Measurements from ENCODE around the gene ZNF45. TPM values are rescaled to one million over a fixed set of nuclear protein-coding genes. Genes with fewer than 3 reads are reported as not detected.

The ZNF45 gene
- total RNA-seq, 2 experiments from 2014 or later = 9.6 to 12.1 TPM

Other genes starting within 250 kb of the ZNF45 start
- gene IRGC, start 219.2 kb downstream of the ZNF45 start, total RNA-seq = not detected
- gene SMG9, start 180.3 kb downstream of the ZNF45 start, total RNA-seq = 10 to 100 TPM; 64.4 to 65.2 TPM
- 100 to 1,000 TPM; 103 to 110 TPM for gene KCNN4, start 154.3 kb downstream of the ZNF45 start, total RNA-seq
- gene LYPD5, start 132.8 kb downstream of the ZNF45 start, total RNA-seq = 1 to 10 TPM in 1 of 2 experiments, under 1 TPM in 1; 0.86 to 1.2 TPM
- gene ZNF283, start 108.0 kb downstream of the ZNF45 start, total RNA-seq = 1 to 10 TPM; 5.4 to 6.8 TPM
- gene ZNF404, start 51.3 kb downstream of the ZNF45 start, total RNA-seq = 1 to 10 TPM; 2.4 to 3.0 TPM
- 1 to 10 TPM; 1.8 to 1.9 TPM for gene ZNF221, start 15.9 kb upstream of the ZNF45 start, total RNA-seq
- 1 to 10 TPM; 4.5 to 6.0 TPM for gene ZNF155, start 48.9 kb upstream of the ZNF45 start, total RNA-seq
- 1 to 10 TPM; 3.0 to 3.8 TPM for gene ZNF230, start 67.7 kb upstream of the ZNF45 start, total RNA-seq
- 1 to 10 TPM; 1.5 to 2.9 TPM for gene ZNF222, start 90.1 kb upstream of the ZNF45 start, total RNA-seq
- under 1 TPM; 0.63 to 0.82 TPM for gene ZNF223, start 116.8 kb upstream of the ZNF45 start, total RNA-seq
- 1 to 10 TPM; 2.1 TPM for gene ZNF284, start 136.9 kb upstream of the ZNF45 start, total RNA-seq
- 10 to 100 TPM; 12.6 to 13.9 TPM for gene ZNF224, start 159.1 kb upstream of the ZNF45 start, total RNA-seq
- gene ZNF225, start 178.1 kb upstream of the ZNF45 start, total RNA-seq = 1 to 10 TPM; 2.6 to 3.1 TPM
- 10 to 100 TPM in 1 of 2 experiments, 1 to 10 TPM in 1; 7.9 to 10.4 TPM for gene ZNF234, start 206.3 kb upstream of the ZNF45 start, total RNA-seq
- gene ZNF226, start 229.8 kb upstream of the ZNF45 start, total RNA-seq = 10 to 100 TPM; 11.3 to 15.2 TPM